Measurements from ENCODE around the gene GEN1. TPM values are rescaled to one million over a fixed set of nuclear protein-coding genes. Genes with fewer than 3 reads are reported as not detected.

GEN1 gene
- total RNA-seq, 2 experiments from 2014 or later, result 4.3 to 4.6 TPM

DNA sequence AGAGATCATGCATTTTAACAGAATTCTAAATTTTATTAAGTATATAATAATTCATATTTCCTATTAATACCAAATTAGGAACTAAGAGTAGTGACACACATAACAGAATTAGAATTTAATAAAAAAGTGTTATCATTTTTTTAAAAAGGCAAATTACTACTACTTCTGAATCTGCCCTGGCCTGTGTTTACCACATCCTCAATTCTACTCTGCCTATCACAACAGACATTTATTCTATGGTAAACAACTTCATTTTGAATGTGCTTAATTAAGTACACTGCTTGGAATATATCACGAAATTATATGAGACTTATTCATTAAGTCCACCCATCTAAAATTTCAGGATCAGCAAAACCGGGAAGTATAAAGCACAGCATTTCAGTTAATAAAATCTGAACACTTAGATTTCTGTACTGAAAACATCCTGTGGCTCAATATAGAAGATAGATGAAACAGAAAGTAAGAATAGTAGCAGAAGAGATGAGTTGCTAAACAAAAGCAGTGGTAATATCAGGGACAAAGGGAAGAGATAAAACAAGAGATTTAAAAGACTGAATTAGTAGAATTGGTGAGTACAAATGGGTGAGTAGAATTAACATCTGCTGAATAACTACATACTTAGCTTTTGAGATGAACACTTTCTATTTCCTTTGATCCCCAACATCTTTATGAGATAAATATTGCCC, 4.0 kb upstream of the GEN1 start:
- H3K4me3 ChIP-seq (ENCODE audit: low read length), result no peak overlapping the region
- peaks cover 24% of the 10 kb centered on the region for H3K4me1 Mint-ChIP-seq (ENCODE audit: low read depth)
- H3K4me1 ChIP-seq (ENCODE audit: insufficient read depth, low read length), result peaks cover 11% of the 10 kb centered on the region
- no peaks in the 10 kb centered on the region for H3K9me3 ChIP-seq (ENCODE audit: control insufficient read depth in 1 of 2, insufficient read depth in 1 of 2, low read length in 2 of 2)
- H3K4me3 Mint-ChIP-seq, result peak overlapping the region; percentile 26
- no peaks in the 10 kb centered on the region for H3K27me3 ChIP-seq (ENCODE audit: control insufficient read depth in 1 of 2, insufficient read depth in 2 of 2, low read length in 2 of 2)
- no peak for ATAC-seq (ENCODE audit: poor library complexity)
- intact Hi-C loops (cut with DNase I, micrococcal nuclease), result loop anchor here (5.0 to 10.0 kb wide), 2 partner anchors 1595 to 1602 kb away; no protein-coding TSS in a partner anchor
- H3K36me3 ChIP-seq (ENCODE audit: insufficient read depth, low read length), result no peaks in the 10 kb centered on the region
- H3K27ac Mint-ChIP-seq, result peak overlapping the region; percentile 9
- peak in 1 of 14 experiments; percentile 34 for DNase-seq
- POLR2A ChIA-PET, result no interaction called here
- H3K9me3 Mint-ChIP-seq, result no peaks in the 10 kb centered on the region
- CTCF ChIA-PET, result no interaction called here
- no peaks in the 10 kb centered on the region for H3K27me3 Mint-ChIP-seq
- peaks cover 11% of the 10 kb centered on the region for H3K36me3 Mint-ChIP-seq (ENCODE audit: low read depth)
- no peak overlapping the region for H3K27ac ChIP-seq (ENCODE audit: low read depth in 1 of 2, low read length in 2 of 2)
- TF ChIP-seq, protein P1, sequence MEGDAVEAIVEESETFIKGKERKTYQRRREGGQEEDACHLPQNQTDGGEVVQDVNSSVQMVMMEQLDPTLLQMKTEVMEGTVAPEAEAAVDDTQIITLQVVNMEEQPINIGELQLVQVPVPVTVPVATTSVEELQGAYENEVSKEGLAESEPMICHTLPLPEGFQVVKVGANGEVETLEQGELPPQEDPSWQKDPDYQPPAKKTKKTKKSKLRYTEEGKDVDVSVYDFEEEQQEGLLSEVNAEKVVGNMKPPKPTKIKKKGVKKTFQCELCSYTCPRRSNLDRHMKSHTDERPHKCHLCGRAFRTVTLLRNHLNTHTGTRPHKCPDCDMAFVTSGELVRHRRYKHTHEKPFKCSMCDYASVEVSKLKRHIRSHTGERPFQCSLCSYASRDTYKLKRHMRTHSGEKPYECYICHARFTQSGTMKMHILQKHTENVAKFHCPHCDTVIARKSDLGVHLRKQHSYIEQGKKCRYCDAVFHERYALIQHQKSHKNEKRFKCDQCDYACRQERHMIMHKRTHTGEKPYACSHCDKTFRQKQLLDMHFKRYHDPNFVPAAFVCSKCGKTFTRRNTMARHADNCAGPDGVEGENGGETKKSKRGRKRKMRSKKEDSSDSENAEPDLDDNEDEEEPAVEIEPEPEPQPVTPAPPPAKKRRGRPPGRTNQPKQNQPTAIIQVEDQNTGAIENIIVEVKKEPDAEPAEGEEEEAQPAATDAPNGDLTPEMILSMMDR (IDR thresholded peaks at IDR 0.05), result no peak

DNA sequence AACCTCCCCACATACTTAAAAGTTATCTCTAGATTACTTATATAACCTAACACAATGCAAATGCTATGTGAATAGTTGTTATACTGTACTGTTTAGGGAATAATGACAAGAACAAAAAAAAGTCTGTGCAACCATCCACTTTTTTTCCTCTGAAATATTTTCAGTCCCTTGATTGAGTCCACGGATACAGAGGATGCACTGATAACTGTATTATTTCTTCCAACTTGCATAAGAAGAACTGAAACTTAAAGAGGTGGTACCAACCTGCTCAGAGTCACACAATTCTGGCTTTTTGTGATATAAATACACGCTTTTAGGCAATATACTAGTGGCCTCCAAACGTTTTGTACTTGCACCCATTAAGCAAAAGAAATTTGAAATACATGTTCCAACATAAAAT, 1.7 kb upstream of the GEN1 start:
- Mint-ChIP-seq H3K9me3 (no peaks in the 10 kb centered on the region), H3K36me3 (ENCODE audit: low read depth) (peaks cover 9% of the 10 kb centered on the region), H3K27me3 (no peaks in the 10 kb centered on the region), H3K27ac (peak overlapping the region; percentile 97), H3K4me3 (peak overlapping the region; percentile 96), H3K4me1 (ENCODE audit: low read depth) (peaks cover 27% of the 10 kb centered on the region)
- no peak overlapping the region for H3K27ac ChIP-seq (ENCODE audit: low read depth in 1 of 2, low read length in 2 of 2)
- H3K4me3 ChIP-seq (ENCODE audit: low read length), result no peak overlapping the region
- H3K27me3 ChIP-seq (ENCODE audit: control insufficient read depth in 1 of 2, insufficient read depth in 2 of 2, low read length in 2 of 2), result no peaks in the 10 kb centered on the region
- H3K4me1 ChIP-seq (ENCODE audit: insufficient read depth, low read length), result peaks cover 11% of the 10 kb centered on the region
- ChIA-PET CTCF (no interaction called here), POLR2A (no interaction called here)
- TF ChIP-seq, protein P1 (IDR thresholded peaks at IDR 0.05), result no peak
- no peaks in the 10 kb centered on the region for H3K36me3 ChIP-seq (ENCODE audit: insufficient read depth, low read length)
- DNase-seq (no peak), ATAC-seq (ENCODE audit: poor library complexity) (no peak)
- H3K9me3 ChIP-seq (ENCODE audit: control insufficient read depth in 1 of 2, insufficient read depth in 1 of 2, low read length in 2 of 2), result no peaks in the 10 kb centered on the region
- intact Hi-C loops (cut with DNase I, micrococcal nuclease), result loop anchor here (5.0 to 10.0 kb wide), 2 partner anchors 1593 to 1600 kb away; no protein-coding TSS in a partner anchor

DNA sequence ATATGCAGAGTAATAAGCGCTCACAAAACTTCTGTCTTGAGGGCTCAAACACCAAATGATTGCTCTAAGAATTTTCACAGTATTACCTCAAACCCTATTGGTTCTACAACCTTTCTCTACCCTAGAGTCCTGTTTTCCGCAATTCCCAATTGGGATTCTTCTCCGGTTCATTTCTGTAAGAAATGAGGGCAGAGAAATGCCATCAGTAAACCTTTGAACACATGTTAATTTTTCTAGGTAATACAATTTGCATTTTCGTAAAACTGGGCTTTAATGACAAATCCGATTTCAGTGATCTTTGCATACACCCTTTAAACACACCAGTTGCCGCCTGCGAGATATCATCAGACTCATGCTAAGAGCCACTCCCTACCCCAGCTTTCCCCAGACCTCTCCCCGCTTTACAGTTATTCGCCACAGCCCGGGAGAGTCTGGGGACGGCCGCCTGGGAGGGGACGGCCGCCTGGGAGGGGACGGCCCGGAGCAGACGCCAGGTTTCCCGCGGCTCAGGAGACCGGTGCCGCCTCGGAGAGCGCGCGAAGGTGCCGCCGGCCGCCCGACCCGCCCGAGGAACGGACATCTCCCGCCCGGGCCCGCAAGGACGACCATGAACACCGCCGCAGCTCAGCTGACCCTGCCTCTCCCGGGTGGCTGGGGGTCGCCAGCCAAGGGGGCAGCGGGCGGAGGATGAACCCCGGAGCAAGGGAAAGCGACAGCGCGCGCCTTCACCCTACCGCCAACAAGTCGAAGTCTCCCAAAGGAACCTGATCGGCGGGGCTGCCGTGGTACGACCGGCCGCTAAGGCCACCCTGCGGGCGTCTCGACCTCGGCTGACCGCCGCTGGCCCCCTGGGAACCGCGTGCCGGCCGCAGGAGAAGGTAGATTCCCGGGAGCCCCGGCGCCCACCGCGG, 791 bp upstream of the GEN1 start:
- no peaks in the 10 kb centered on the region for H3K9me3 ChIP-seq (ENCODE audit: control insufficient read depth in 1 of 2, insufficient read depth in 1 of 2, low read length in 2 of 2)
- Mint-ChIP-seq H3K4me1 (ENCODE audit: low read depth) (peaks cover 27% of the 10 kb centered on the region), H3K36me3 (ENCODE audit: low read depth) (peaks cover 9% of the 10 kb centered on the region), H3K27me3 (no peaks in the 10 kb centered on the region), H3K4me3 (peak overlapping the region; percentile 96), H3K27ac (peak overlapping the region; percentile 97), H3K9me3 (no peaks in the 10 kb centered on the region)
- H3K4me3 ChIP-seq (ENCODE audit: low read length), result peak overlapping the region; percentile 88
- DNase-seq (peak in 10 of 14 experiments; percentile 1 to 71 (median 21)), ATAC-seq (ENCODE audit: poor library complexity) (peak; percentile 44)
- H3K4me1 ChIP-seq (ENCODE audit: insufficient read depth, low read length), result peaks cover 11% of the 10 kb centered on the region
- TF ChIP-seq, protein P1 (IDR thresholded peaks at IDR 0.05), result no peak
- H3K27ac ChIP-seq (ENCODE audit: low read depth in 1 of 2, low read length in 2 of 2), result peak overlapping the region; percentile 93 to 98
- ChIA-PET CTCF (no interaction called here), POLR2A (interaction anchor here (0.6 to 1.6 kb wide), 4 partner anchors 17 to 1595 kb away, joined by 3 to 8 read pairs (median 5); no protein-coding TSS in a partner anchor)
- intact Hi-C loops (cut with DNase I, micrococcal nuclease), result loop anchor here (5.0 to 10.0 kb wide), 2 partner anchors 1592 to 1599 kb away; no protein-coding TSS in a partner anchor
- H3K27me3 ChIP-seq (ENCODE audit: control insufficient read depth in 1 of 2, insufficient read depth in 2 of 2, low read length in 2 of 2), result no peaks in the 10 kb centered on the region
- no peaks in the 10 kb centered on the region for H3K36me3 ChIP-seq (ENCODE audit: insufficient read depth, low read length)
